Loucy (cell line): ENCODE data around the gene NANOGP8.

ENCODE experiments used
- H2AFZ ChIP-seq: fragments of 200-600 bp; sonication (generic); 2 replicates; pipeline ENCODE4 v1.6.0; 2016; ENCODE audit warnings: antibody characterized with exemption, mild to moderate bottlenecking, low read length, moderate library complexity
- H3F3A ChIP-seq: fragments of 200-600 bp; 2 replicates; pipeline ENCODE4 v1.6.0; 2016; ENCODE audit warnings: antibody characterized with exemption, low read depth, mild to moderate bottlenecking
- H3K27me3 ChIP-seq: fragments of 200-600 bp; sonication (generic); 2 replicates; pipeline ENCODE4 v1.6.1; 2014; ENCODE audit warnings: low read length, mild to moderate bottlenecking; ENCODE audit not compliant: insufficient read depth, poor library complexity, severe bottlenecking
- H3K36me3 ChIP-seq: fragments of 200-600 bp; sonication (generic); 2 replicates; pipeline ENCODE4 v1.6.1; 2016; ENCODE audit warnings: low read length; ENCODE audit not compliant: insufficient read depth
- H3K4me1 ChIP-seq: fragments of 200-600 bp; sonication (generic); 2 replicates; pipeline ENCODE4 v1.5.1; 2014; ENCODE audit warnings: low read length, mild to moderate bottlenecking; ENCODE audit not compliant: insufficient read depth, poor library complexity, severe bottlenecking
- H3K4me2 ChIP-seq: fragments of 200-600 bp; sonication (generic); 2 replicates; pipeline ENCODE4 v1.6.0; 2014; ENCODE audit warnings: antibody characterized with exemption, low read length, low read depth, mild to moderate bottlenecking; ENCODE audit not compliant: poor library complexity, severe bottlenecking
- H3K4me3 ChIP-seq: fragments of 200-600 bp; sonication (generic); 2 replicates; pipeline ENCODE4 v1.5.1; 2014; ENCODE audit warnings: low read length, mild to moderate bottlenecking, mixed read lengths; ENCODE audit not compliant: poor library complexity, severe bottlenecking
- H3K79me2 ChIP-seq: fragments of 200-600 bp; sonication (generic); 2 replicates; pipeline ENCODE4 v1.6.1; 2014; ENCODE audit warnings: low read length; ENCODE audit not compliant: insufficient read depth
- H3K9ac ChIP-seq: fragments of 200-600 bp; sonication (generic); 2 replicates; pipeline ENCODE4 v1.6.0; 2014; ENCODE audit warnings: mild to moderate bottlenecking, low read depth, low read length, moderate library complexity; ENCODE audit not compliant: poor library complexity, severe bottlenecking
- H3K9me2 ChIP-seq: fragments of 200-600 bp; sonication (generic); replicated peaks from 2 replicates; pipeline ENCODE4 v1.6.1; 2016; ENCODE audit warnings: low read depth, low read length, mixed read lengths
- H3K9me3 ChIP-seq: fragments of 200-600 bp; sonication (generic); 2 replicates; pipeline ENCODE4 v1.6.1; 2014; ENCODE audit warnings: mild to moderate bottlenecking, antibody characterized with exemption, low read length, low read depth; ENCODE audit not compliant: insufficient read depth
- H4K20me1 ChIP-seq: fragments of 200-600 bp; sonication (generic); 2 replicates; pipeline ENCODE4 v1.6.0; 2014; ENCODE audit warnings: antibody characterized with exemption, low read length, mild to moderate bottlenecking; ENCODE audit not compliant: insufficient read depth, poor library complexity, severe bottlenecking
- EZH2phosphoT487 ChIP-seq: fragments of 200-600 bp; IDR thresholded peaks from 2 replicates; pipeline ENCODE4 v1.6.1; 2018; ENCODE audit warnings: antibody characterized with exemption, mild to moderate bottlenecking, moderate library complexity, borderline replicate concordance
- TF ChIP-seq, protein P1 (sequence below): fragments of 200-600 bp; sonication (generic); conservative IDR thresholded peaks from 2 replicates; pipeline ENCODE4 v1.5.1; 2014; ENCODE audit warnings: mild to moderate bottlenecking, antibody characterized with exemption, low read length

Gene NANOGP8

DNA sequence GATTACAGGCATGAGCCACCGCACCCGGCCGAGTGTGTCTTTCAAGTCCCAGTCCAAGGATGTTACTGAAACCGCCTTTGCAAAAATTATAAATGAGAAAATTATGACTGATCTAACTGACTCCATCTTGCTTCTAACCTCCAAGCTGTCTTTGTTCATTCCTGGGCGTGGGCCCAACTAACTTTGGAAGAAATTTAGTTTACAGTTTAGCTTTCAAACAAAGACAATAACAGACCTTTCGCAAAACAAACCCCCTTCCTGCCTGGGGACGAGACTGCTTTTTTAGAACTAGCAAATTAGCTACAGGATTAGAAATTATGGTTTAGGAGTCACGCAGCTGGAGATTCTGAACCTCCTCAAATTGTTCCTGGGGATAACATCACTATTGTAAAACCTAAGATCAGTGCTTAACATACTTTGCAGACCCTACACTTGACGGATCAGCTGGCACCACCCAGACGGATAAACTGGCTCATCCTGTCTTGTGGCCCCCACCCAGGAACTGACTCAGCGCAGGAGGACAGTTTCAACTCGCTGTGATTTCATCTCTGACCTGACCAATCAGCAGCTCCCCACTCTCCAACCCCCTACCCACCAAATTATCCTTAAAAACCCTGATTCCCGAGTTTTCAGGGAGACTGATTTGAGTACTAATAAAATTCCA, 23.8 kb downstream of the NANOGP8 start:
- Histone ChIP-seq H4K20me1 (no peaks in the 10 kb centered on the region), H2AFZ (no peak overlapping the region), H3K4me2 (no peak overlapping the region), H3K79me2 (no peaks in the 10 kb centered on the region), H3K9ac (no peak overlapping the region), H3F3A (no peaks in the 10 kb centered on the region), H3K9me2 (no peaks in the 10 kb centered on the region), H3K4me1 (no peaks in the 10 kb centered on the region), H3K27me3 (no peaks in the 10 kb centered on the region), H3K9me3 (no peaks in the 10 kb centered on the region), H3K36me3 (no peaks in the 10 kb centered on the region), H3K4me3 (no peak overlapping the region)
- TF ChIP-seq, protein P1, sequence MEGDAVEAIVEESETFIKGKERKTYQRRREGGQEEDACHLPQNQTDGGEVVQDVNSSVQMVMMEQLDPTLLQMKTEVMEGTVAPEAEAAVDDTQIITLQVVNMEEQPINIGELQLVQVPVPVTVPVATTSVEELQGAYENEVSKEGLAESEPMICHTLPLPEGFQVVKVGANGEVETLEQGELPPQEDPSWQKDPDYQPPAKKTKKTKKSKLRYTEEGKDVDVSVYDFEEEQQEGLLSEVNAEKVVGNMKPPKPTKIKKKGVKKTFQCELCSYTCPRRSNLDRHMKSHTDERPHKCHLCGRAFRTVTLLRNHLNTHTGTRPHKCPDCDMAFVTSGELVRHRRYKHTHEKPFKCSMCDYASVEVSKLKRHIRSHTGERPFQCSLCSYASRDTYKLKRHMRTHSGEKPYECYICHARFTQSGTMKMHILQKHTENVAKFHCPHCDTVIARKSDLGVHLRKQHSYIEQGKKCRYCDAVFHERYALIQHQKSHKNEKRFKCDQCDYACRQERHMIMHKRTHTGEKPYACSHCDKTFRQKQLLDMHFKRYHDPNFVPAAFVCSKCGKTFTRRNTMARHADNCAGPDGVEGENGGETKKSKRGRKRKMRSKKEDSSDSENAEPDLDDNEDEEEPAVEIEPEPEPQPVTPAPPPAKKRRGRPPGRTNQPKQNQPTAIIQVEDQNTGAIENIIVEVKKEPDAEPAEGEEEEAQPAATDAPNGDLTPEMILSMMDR, result no peak
- TF ChIP-seq EZH2phosphoT487, result no peak

DNA sequence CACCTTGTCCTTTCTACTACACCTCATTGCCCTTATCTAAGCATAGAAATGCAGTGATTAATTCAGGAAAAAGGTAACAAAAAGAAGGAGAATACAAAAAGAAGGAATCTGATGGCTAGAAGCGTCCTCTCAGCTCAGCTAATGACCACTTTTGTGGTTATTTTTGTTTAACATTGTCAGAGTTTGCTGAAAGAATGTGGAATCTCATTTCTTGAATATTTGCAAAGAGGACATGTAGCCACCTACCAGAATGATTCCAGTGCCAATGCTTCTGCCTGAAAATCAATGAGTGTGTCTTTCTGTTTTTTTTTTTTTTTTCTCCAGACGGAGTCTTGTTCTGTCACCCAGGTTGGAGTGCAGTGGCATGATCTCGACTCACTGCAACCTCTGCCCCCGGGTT, 24.5 kb downstream of the NANOGP8 start:
- no peak overlapping the region for H2AFZ ChIP-seq
- no peaks in the 10 kb centered on the region for H3K9me2 ChIP-seq
- no peaks in the 10 kb centered on the region for H3K27me3 ChIP-seq
- no peak overlapping the region for H3K9ac ChIP-seq
- H3K4me3 ChIP-seq, result no peak overlapping the region
- H3K9me3 ChIP-seq, result no peaks in the 10 kb centered on the region
- no peaks in the 10 kb centered on the region for H3K79me2 ChIP-seq
- TF ChIP-seq EZH2phosphoT487, result no peak
- TF ChIP-seq, protein P1, result no peak
- no peaks in the 10 kb centered on the region for H3K36me3 ChIP-seq
- no peak overlapping the region for H3K4me2 ChIP-seq
- H3K4me1 ChIP-seq, result no peaks in the 10 kb centered on the region
- no peaks in the 10 kb centered on the region for H4K20me1 ChIP-seq
- H3F3A ChIP-seq, result no peaks in the 10 kb centered on the region

DNA sequence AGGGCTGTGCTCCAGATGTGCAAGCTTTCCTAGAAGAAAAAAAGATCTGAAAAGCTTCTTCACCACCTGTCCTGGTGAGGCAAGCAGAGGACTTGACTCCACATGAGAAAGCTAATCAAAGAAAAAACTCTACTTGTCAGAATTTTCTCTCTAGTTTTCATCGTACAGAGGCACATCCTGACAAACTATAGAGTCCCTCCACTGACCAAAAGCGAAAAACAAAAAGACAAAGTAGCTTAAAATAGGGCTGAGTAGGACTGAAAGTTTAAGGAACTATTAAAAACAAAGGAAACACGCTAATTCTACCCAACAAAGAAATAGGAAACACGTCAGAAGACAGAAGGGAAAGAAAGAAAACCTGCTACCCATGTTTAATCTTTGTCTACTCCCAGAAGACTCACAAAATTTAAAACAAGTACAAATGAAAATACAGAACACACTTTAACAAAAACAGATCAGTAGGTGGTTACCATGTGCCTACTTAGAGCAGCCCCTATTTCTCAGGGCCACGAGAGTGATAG, 26.5 kb downstream of the NANOGP8 start:
- no peak for TF ChIP-seq EZH2phosphoT487
- TF ChIP-seq, protein P1, result no peak
- Histone ChIP-seq H4K20me1 (no peaks in the 10 kb centered on the region), H3K9me3 (no peaks in the 10 kb centered on the region), H2AFZ (no peak overlapping the region), H3K4me3 (no peak overlapping the region), H3K4me2 (no peak overlapping the region), H3F3A (no peaks in the 10 kb centered on the region), H3K9ac (no peak overlapping the region), H3K27me3 (no peaks in the 10 kb centered on the region), H3K79me2 (no peaks in the 10 kb centered on the region), H3K4me1 (no peaks in the 10 kb centered on the region), H3K9me2 (no peaks in the 10 kb centered on the region), H3K36me3 (no peaks in the 10 kb centered on the region)
